OCI-LY3 (cell line): ENCODE measurements around the gene GJD3.

Source experiments
- H2AFZ ChIP-seq: fragments of 200-600, 300-600 bp; shearing (Covaris generic); 2 replicates; pipeline ENCODE4 v1.6.0; 2014; ENCODE audit warnings: antibody characterized with exemption, low read depth, low read length
- H3K27ac ChIP-seq: fragments of 200-600, 300-600 bp; sonication (generic); 2 replicates; pipeline ENCODE4 v1.5.1; 2014; ENCODE audit warnings: mild to moderate bottlenecking, low read length, moderate library complexity, mixed read lengths
- H3K27me3 ChIP-seq: fragments of 200-600, 300-600 bp; sonication (generic); 2 replicates; pipeline ENCODE4 v1.6.1; 2014; ENCODE audit warnings: low read depth, low read length, mixed read lengths
- H3K36me3 ChIP-seq: fragments of 200-600, 300-600 bp; sonication (generic); replicated peaks from 2 replicates; pipeline ENCODE3; 2014; ENCODE audit warnings: low read depth, low read length, mixed read lengths
- H3K4me1 ChIP-seq: fragments of 300-600, 200-600 bp; sonication (generic); 2 replicates; pipeline ENCODE4 v1.6.1; 2014; ENCODE audit warnings: low read length, mixed read lengths
- H3K4me2 ChIP-seq: fragments of 200-600, 300-600 bp; sonication (generic); 2 replicates; pipeline ENCODE4 v1.6.1; 2014; ENCODE audit warnings: low read length, mixed read lengths
- H3K4me3 ChIP-seq: fragments of 300-600, 200-600 bp; sonication (generic); 2 replicates; pipeline ENCODE4 v1.5.1; 2014; ENCODE audit warnings: antibody characterized with exemption, mild to moderate bottlenecking, low read length, moderate library complexity
- H3K79me2 ChIP-seq: fragments of 300-600, 200-600 bp; shearing (Covaris generic); 2 replicates; pipeline ENCODE4 v1.6.1; 2014; ENCODE audit warnings: mild to moderate bottlenecking, low read length, mixed read lengths
- H3K9ac ChIP-seq: fragments of 300-600, 200-600 bp; shearing (Covaris generic); 2 replicates; pipeline ENCODE4 v1.6.0; 2014; ENCODE audit warnings: mild to moderate bottlenecking, low read length, moderate library complexity
- H3K9me3 ChIP-seq: fragments of 200-600, 300-600 bp; shearing (Covaris generic); 2 replicates; pipeline ENCODE4 v1.6.1; 2014; ENCODE audit warnings: low read length, mixed read lengths; ENCODE audit not compliant: insufficient read depth
- H4K20me1 ChIP-seq: fragments of 200-600, 300-600 bp; sonication (generic); 2 replicates; pipeline ENCODE4 v1.6.1; 2016; ENCODE audit warnings: low read length, mixed read lengths; ENCODE audit not compliant: insufficient read depth
- CTCF ChIP-seq: fragments of 200-600, 300-600 bp; sonication (generic); IDR thresholded peaks from 2 replicates; pipeline ENCODE4 v1.5.1; 2014; ENCODE audit warnings: antibody characterized with exemption, low read length, low read depth
- EZH2phosphoT487 ChIP-seq: fragments of 200-600 bp; shearing (Covaris generic); IDR thresholded peaks from 2 replicates; pipeline ENCODE4 v1.6.1; 2018; ENCODE audit warnings: antibody characterized with exemption, mixed run types, low read depth

Gene GJD3

GRCh38 chr17:40347319-40348135 is 17.0 kb downstream of the GJD3 start:
- Histone ChIP-seq H3K4me1 (no peaks in the 10 kb centered on the region), H3K9ac (no peak overlapping the region), H2AFZ (no peak overlapping the region), H4K20me1 (peaks cover 81% of the 10 kb centered on the region), H3K79me2 (peaks cover 32% of the 10 kb centered on the region), H3K27me3 (no peaks in the 10 kb centered on the region), H3K27ac (no peak overlapping the region), H3K9me3 (no peaks in the 10 kb centered on the region), H3K4me3 (no peak overlapping the region), H3K36me3 (peaks cover 15% of the 10 kb centered on the region), H3K4me2 (no peak overlapping the region)
- no peak for TF ChIP-seq CTCF
- TF ChIP-seq EZH2phosphoT487 = no peak

- H3K79me2 ChIP-seq = peaks cover 35% of the 10 kb centered on the region
- H3K36me3 ChIP-seq = peaks cover 10% of the 10 kb centered on the region
- no peak overlapping the region for H3K4me3 ChIP-seq
- H3K9ac ChIP-seq = no peak overlapping the region
- H4K20me1 ChIP-seq = peaks cover 88% of the 10 kb centered on the region
- H3K27me3 ChIP-seq = no peaks in the 10 kb centered on the region
- H3K4me2 ChIP-seq = no peak overlapping the region
- peaks cover 1% of the 10 kb centered on the region; the same call in 1 of the 2 replicates for H3K4me1 ChIP-seq
- H3K27ac ChIP-seq = no peak overlapping the region
- no peak for TF ChIP-seq EZH2phosphoT487
- TF ChIP-seq CTCF = no peak
- H2AFZ ChIP-seq = no peak overlapping the region
- H3K9me3 ChIP-seq = no peaks in the 10 kb centered on the region
Measured at GRCh38 chr17:40346765-40347158, 17.8 kb downstream of the GJD3 start.

- Histone ChIP-seq H3K79me2 (peaks cover 38% of the 10 kb centered on the region), H3K36me3 (peaks cover 10% of the 10 kb centered on the region), H3K4me1 (peaks cover 7% of the 10 kb centered on the region; the same call in 1 of the 2 replicates), H2AFZ (no peak overlapping the region), H3K9me3 (no peaks in the 10 kb centered on the region), H4K20me1 (peaks cover 89% of the 10 kb centered on the region), H3K27ac (no peak overlapping the region), H3K9ac (no peak overlapping the region), H3K27me3 (no peaks in the 10 kb centered on the region), H3K4me2 (no peak overlapping the region), H3K4me3 (no peak overlapping the region)
- TF ChIP-seq CTCF (no peak), EZH2phosphoT487 (no peak)
Measured at GRCh38 chr17:40345994-40346764, 18.4 kb downstream of the GJD3 start.

- Histone ChIP-seq H2AFZ (no peak overlapping the region), H3K36me3 (peaks cover 10% of the 10 kb centered on the region), H3K27ac (no peak overlapping the region), H3K4me1 (peaks cover 13% of the 10 kb centered on the region; the same call in 1 of the 2 replicates), H3K9ac (no peak overlapping the region), H3K27me3 (no peaks in the 10 kb centered on the region), H3K4me3 (no peak overlapping the region), H3K79me2 (peaks cover 38% of the 10 kb centered on the region), H3K9me3 (no peaks in the 10 kb centered on the region), H4K20me1 (peaks cover 90% of the 10 kb centered on the region), H3K4me2 (no peak overlapping the region)
- TF ChIP-seq EZH2phosphoT487 (no peak), CTCF (no peak)
Measured at GRCh38 chr17:40345161-40345993, 19.2 kb downstream of the GJD3 start.
